IMR-90 (cell line): ENCODE data around the gene MRGPRF. TPM values are rescaled to one million over a fixed set of nuclear protein-coding genes. Genes with fewer than 3 reads are reported as not detected.

Experiments
- ATAC-seq: fragments of 200-7000 bp; cut with Tn5 transposase; 2 replicates; pipeline ENCODE4 v1.9.1; 2020; ENCODE audit warnings: low read depth, mild to moderate bottlenecking, moderate library complexity
- BruUV-seq: library from RNA; stranded (reverse); fragments of 400-500 nt; replicated peaks from 2 replicates; lab custom pipeline; 2021; lab: Mats Ljungman, UMichigan
- CTCF ChIA-PET: fragments of 300-600 bp; formaldehyde crosslinking; extraction: SDS; loops from one replicate; lab custom pipeline; 2021; ENCODE audit warnings: antibody characterized with exemption; lab: Yijun Ruan, JAX
- POLR2A ChIA-PET: fragments of 300-600 bp; sonication (Branson Sonifier 250); formaldehyde crosslinking; loops from one replicate; lab custom pipeline; 2022; ENCODE audit warnings: antibody characterized with exemption; ENCODE audit not compliant: unreplicated experiment; lab: Charles Lee
- DNase-seq: peaks from one replicate; pipeline ENCODE4 v3.0.0; 2013
- H2AFZ ChIP-seq: replicated peaks from 2 replicates; pipeline ENCODE3; 2013; ENCODE audit warnings: low read length, mild to moderate bottlenecking; ENCODE audit not compliant: poor library complexity
- H2AK5ac ChIP-seq: 2 replicates; pipeline ENCODE4 v1.6.1; 2013; ENCODE audit warnings: low read depth, low read length, inconsistent platforms
- H2AK9ac ChIP-seq: replicated peaks from 2 replicates; pipeline ENCODE3; 2013; ENCODE audit warnings: mild to moderate bottlenecking, low read depth, low read length, moderate library complexity; ENCODE audit not compliant: poor library complexity
- H2BK120ac ChIP-seq: 2 replicates; pipeline ENCODE4 v1.6.1; 2013; ENCODE audit warnings: low read depth, low read length, inconsistent platforms
- H2BK15ac ChIP-seq: 3 replicates; pipeline ENCODE4 v1.6.1; 2013; ENCODE audit warnings: low read depth, low read length, inconsistent platforms
- H2BK20ac ChIP-seq: 2 replicates; pipeline ENCODE4 v1.6.1; 2013; ENCODE audit warnings: low read depth, mild to moderate bottlenecking, inconsistent platforms, low read length, moderate library complexity
- H2BK5ac ChIP-seq: 2 replicates; pipeline ENCODE4 v1.6.1; 2013; ENCODE audit warnings: mild to moderate bottlenecking, low read depth, low read length, inconsistent platforms; ENCODE audit not compliant: poor library complexity, severe bottlenecking
- H3K14ac ChIP-seq: replicated peaks from 2 replicates; pipeline ENCODE4 v1.6.1; 2013; ENCODE audit warnings: low read depth, low read length, inconsistent platforms
- H3K18ac ChIP-seq: 2 replicates; pipeline ENCODE4 v1.6.1; 2013; ENCODE audit warnings: low read depth, low read length, control low read depth
- H3K23ac ChIP-seq: 2 replicates; pipeline ENCODE4 v1.6.1; 2013; ENCODE audit warnings: low read depth, low read length, inconsistent platforms
- H3K27ac ChIP-seq: 2 replicates; pipeline ENCODE4 v1.5.1; 2013; ENCODE audit warnings: mild to moderate bottlenecking, control low read depth, low read length; ENCODE audit not compliant: insufficient read depth
- H3K27me3 ChIP-seq: 2 replicates; pipeline ENCODE4 v1.6.1; 2013; ENCODE audit warnings: low read length; ENCODE audit not compliant: control insufficient read depth, insufficient read depth
- H3K36me3 ChIP-seq: 2 replicates; pipeline ENCODE4 v1.6.1; 2013; ENCODE audit warnings: low read length, mixed read lengths; ENCODE audit not compliant: control insufficient read depth, insufficient read depth
- H3K4ac ChIP-seq: 2 replicates; pipeline ENCODE4 v1.6.1; 2013; ENCODE audit warnings: low read depth, low read length, inconsistent platforms
- H3K4me1 ChIP-seq: 2 replicates; pipeline ENCODE4 v1.6.1; 2013; ENCODE audit warnings: low read length, mixed read lengths; ENCODE audit not compliant: control insufficient read depth, insufficient read depth
- H3K4me2 ChIP-seq: 2 replicates; pipeline ENCODE4 v1.6.1; 2013; ENCODE audit warnings: low read depth, mild to moderate bottlenecking, control low read depth, low read length, moderate library complexity
- H3K4me3 ChIP-seq: 2 replicates; pipeline ENCODE4 v1.5.1; 2013; ENCODE audit warnings: low read depth, mild to moderate bottlenecking, control low read depth, low read length, moderate library complexity; ENCODE audit not compliant: insufficient read depth
- H3K56ac ChIP-seq: 2 replicates; pipeline ENCODE4 v1.6.1; 2013; ENCODE audit warnings: low read length, inconsistent platforms; ENCODE audit not compliant: insufficient read depth; ENCODE audit errors: extremely low read depth
- H3K79me1 ChIP-seq, 2 experiments: 2 replicates each; pipeline ENCODE4 v1.6.1; 2013; ENCODE audit warnings: low read length in 2 of 2, inconsistent platforms in 1 of 2, low read depth in 1 of 2
- H3K9ac ChIP-seq: 2 replicates; pipeline ENCODE4 v1.6.1; 2013; ENCODE audit warnings: low read depth, low read length, control low read depth
- H3K9me1 ChIP-seq: 2 replicates; pipeline ENCODE4 v1.6.1; 2013; ENCODE audit warnings: low read length, inconsistent platforms; ENCODE audit not compliant: insufficient read depth
- H3K9me3 ChIP-seq: 2 replicates; pipeline ENCODE4 v1.6.1; 2013; ENCODE audit warnings: low read length; ENCODE audit not compliant: control insufficient read depth, insufficient read depth
- H4K20me1 ChIP-seq: 2 replicates; pipeline ENCODE4 v1.6.1; 2013; ENCODE audit warnings: low read length, inconsistent platforms; ENCODE audit not compliant: insufficient read depth
- H4K5ac ChIP-seq: 2 replicates; pipeline ENCODE4 v1.6.1; 2013; ENCODE audit warnings: mild to moderate bottlenecking, low read depth, low read length, control low read depth
- H4K8ac ChIP-seq, 2 experiments: 2 replicates each; pipeline ENCODE4 v1.6.1; 2013; ENCODE audit warnings: low read depth in 2 of 2, low read length in 2 of 2, control low read depth in 1 of 2, inconsistent platforms in 1 of 2
- H4K91ac ChIP-seq: 2 replicates; pipeline ENCODE4 v1.6.1; 2013; ENCODE audit warnings: low read depth, low read length, inconsistent platforms; ENCODE audit not compliant: insufficient read depth
- CEBPB ChIP-seq: IDR thresholded peaks from 2 replicates; pipeline ENCODE4 v1.6.1; 2012; ENCODE audit warnings: low read depth, low read length, improper control_type of control experiment
- CHD1 ChIP-seq: IDR thresholded peaks from 2 replicates; pipeline ENCODE4 v1.6.1; 2012; ENCODE audit warnings: low read depth, low read length, improper control_type of control experiment
- FOS ChIP-seq: fragments of 150-350 bp; IDR thresholded peaks from 2 replicates; pipeline ENCODE4 v1.6.1; 2016; ENCODE audit warnings: low read depth, low read length
- RAD21 ChIP-seq: IDR thresholded peaks from 2 replicates; pipeline ENCODE4 v1.6.1; 2012; ENCODE audit warnings: low read length, improper control_type of control experiment
- RCOR1 ChIP-seq: IDR thresholded peaks from 2 replicates; pipeline ENCODE4 v1.6.1; 2012; ENCODE audit warnings: mild to moderate bottlenecking, low read length, improper control_type of control experiment; ENCODE audit not compliant: insufficient replicate concordance
- SMC3 ChIP-seq: fragments of 150-350 bp; IDR thresholded peaks from 2 replicates; pipeline ENCODE4 v1.6.1; 2016; ENCODE audit warnings: low read depth, mild to moderate bottlenecking, antibody characterized with exemption, low read length, moderate library complexity
- WGBS, 2 experiments: methylation state at CpG; one replicate each; pipeline versions ENCODE4 v1.1.5 to v1.1.7; 2013; ENCODE audit warnings: missing lambda C conversion rate in 2 of 2; ENCODE audit not compliant: insufficient read length in 1 of 2; ENCODE audit errors: extremely low coverage in 2 of 2; 5-methylcytosine and 5-hydroxymethylcytosine counted together
- dilution Hi-C: fragments of 300-500 bp; cut with HindIII; formaldehyde crosslinking; loops from one replicate; pipeline ENCODE4 v1.14.3; 2018; ENCODE audit warnings: low sequenced_read_pairs; ENCODE audit not compliant: unreplicated experiment
- in situ Hi-C: fragments of 300-500 bp; cut with MboI; formaldehyde crosslinking; loops from 3 replicates; pipeline ENCODE4 v1.14.3; 2019; ENCODE audit warnings: low sequenced_read_pairs, inconsistent platforms, mixed read lengths
- intact Hi-C: fragments of 100-400 bp; cut with micrococcal nuclease; formaldehyde crosslinking; loops from 2 replicates; pipeline ENCODE4 v1.10.0; 2022
- polyA plus RNA-seq, 3 experiments: library from polyadenylated mRNA; depleted of rRNA; stranded (reverse); fragments of >200 nt; gene quantifications; 2 replicates each; pipeline ENCODE4 v1.2.3, GENCODE V29; 2012; ENCODE audit warnings: low replicate concordance in 1 of 3
- total RNA-seq: library from RNA; depleted of rRNA; stranded (reverse); fragments of >200 nt; gene quantifications from 2 replicates; pipeline ENCODE4 v1.2.3, GENCODE V29; 2012
- TF ChIP-seq, protein P1 (sequence below): fragments of 150-350 bp; IDR thresholded peaks from 2 replicates; pipeline ENCODE4 v1.6.1; 2016; ENCODE audit warnings: low read depth, mild to moderate bottlenecking, low read length, moderate library complexity, borderline replicate concordance

The MRGPRF gene
- total and polyA plus RNA-seq, 2 of the 4 experiments (the other 2 are of a cell fraction): 6.3 to 28.8 TPM

DNA sequence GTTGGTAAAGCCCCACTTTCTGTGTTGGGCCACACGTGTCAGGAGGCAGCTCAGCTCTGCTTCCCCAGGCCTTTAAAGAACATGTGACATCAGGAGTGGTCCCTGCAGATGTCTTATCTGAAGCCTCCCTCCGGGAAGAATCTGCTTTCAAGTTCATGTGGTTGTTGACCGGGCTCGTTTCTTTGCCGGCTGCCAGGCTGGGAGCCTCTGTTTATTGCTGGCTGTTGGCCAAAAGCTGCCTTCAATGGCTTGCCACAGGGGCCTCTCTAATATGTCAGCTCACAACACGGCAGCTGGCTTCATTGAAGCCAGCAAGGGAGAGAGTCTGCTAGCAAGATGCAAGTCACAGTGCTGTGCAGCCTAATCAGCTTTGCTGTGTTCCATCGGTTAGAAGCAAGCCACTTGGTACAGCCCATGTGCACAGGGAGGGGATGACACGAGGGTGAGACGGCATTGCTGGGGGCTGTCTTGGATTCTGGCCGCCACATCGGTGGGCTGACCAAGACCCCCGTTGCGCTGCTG lies 14.6 kb downstream of the MRGPRF start:
- Histone ChIP-seq H3K4me3 (no peak overlapping the region), H3K27me3 (peaks cover 9% of the 10 kb centered on the region), H2AK9ac (peak overlapping the region; percentile 4), H3K56ac (no peak overlapping the region), H3K4me1 (peaks cover 26% of the 10 kb centered on the region), H2BK5ac (no peak overlapping the region), H4K91ac (no peak overlapping the region), H2BK120ac (0 out of 2 replicates have a peak overlapping the region, but pooled peaks have one; percentile 0), H3K9me3 (no peaks in the 10 kb centered on the region), H3K23ac (peak overlapping the region; percentile 16; the same call in 1 of the 2 replicates), H2BK15ac (no peak overlapping the region), H2AK5ac (peak overlapping the region; percentile 35; the same call in 1 of the 2 replicates), H3K4me2 (no peak overlapping the region), H3K14ac (peak overlapping the region; percentile 12; the same call in 1 of the 2 replicates), H3K27ac (no peak overlapping the region), H2AFZ (peak overlapping the region; percentile 2), H4K8ac (peak overlapping the region in 1 of 2 experiments; percentile 4; a peak in 2 of 4 replicates), H3K79me1 (no peaks in the 10 kb centered on the region; a peak in 1 of 4 replicates), H3K18ac (no peak overlapping the region), H3K4ac (0 out of 2 replicates have a peak overlapping the region, but pooled peaks have one; percentile 29), H2BK20ac (no peak overlapping the region), H3K9me1 (peaks cover 10% of the 10 kb centered on the region; the same call in 1 of the 2 replicates), H4K20me1 (no peaks in the 10 kb centered on the region), H4K5ac (no peak overlapping the region), H3K36me3 (peaks cover 8% of the 10 kb centered on the region; the same call in 1 of the 2 replicates), H3K9ac (no peak overlapping the region)
- intact Hi-C loops: no loop called here
- DNase-seq: peak; percentile 12
- TF ChIP-seq RCOR1 (no peak), CEBPB (no peak), SMC3 (no peak), FOS (no peak), RAD21 (no peak), CHD1 (no peak)
- TF ChIP-seq, protein P1, sequence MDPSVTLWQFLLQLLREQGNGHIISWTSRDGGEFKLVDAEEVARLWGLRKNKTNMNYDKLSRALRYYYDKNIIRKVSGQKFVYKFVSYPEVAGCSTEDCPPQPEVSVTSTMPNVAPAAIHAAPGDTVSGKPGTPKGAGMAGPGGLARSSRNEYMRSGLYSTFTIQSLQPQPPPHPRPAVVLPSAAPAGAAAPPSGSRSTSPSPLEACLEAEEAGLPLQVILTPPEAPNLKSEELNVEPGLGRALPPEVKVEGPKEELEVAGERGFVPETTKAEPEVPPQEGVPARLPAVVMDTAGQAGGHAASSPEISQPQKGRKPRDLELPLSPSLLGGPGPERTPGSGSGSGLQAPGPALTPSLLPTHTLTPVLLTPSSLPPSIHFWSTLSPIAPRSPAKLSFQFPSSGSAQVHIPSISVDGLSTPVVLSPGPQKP: no peak
- BruUV-seq: no TSS peak
- ChIA-PET CTCF (interaction anchor here (0.6 kb wide), 2 partner anchors 52 to 107 kb away, joined by 3 read pairs; no protein-coding TSS in a partner anchor), POLR2A (no interaction called here)
- peak; percentile 10 for ATAC-seq
- in situ Hi-C loops: no loop called here
- dilution Hi-C loops: no loop called here
- WGBS, 2 experiments: 10% methylated on average over 5 of the region's 13 CpGs; no CpG with 5 or more reads in 1 of the 2 experiments
